K562 (cell line): ENCODE results near the gene AQP11.

Experiments used
- CEBPB ChIP-seq: fragments of 450-650 bp; IDR thresholded peaks from 2 replicates; pipeline ENCODE4 v1.6.1; 2016; ENCODE audit warnings: missing genetic modification characterization, missing compliant biosample characterization
- DNMT1 ChIP-seq: fragments of 450-650 bp; IDR thresholded peaks from 2 replicates; pipeline ENCODE4 v1.6.1; 2016; ENCODE audit warnings: antibody characterized with exemption, mild to moderate bottlenecking
- HIVEP1 ChIP-seq: fragments of 250-450 bp; sonication (Bioruptor Pico); IDR thresholded peaks from 2 replicates; pipeline ENCODE4 v1.4.0; 2020; ENCODE audit warnings: mild to moderate bottlenecking
- NFIX ChIP-seq: fragments of 250-450 bp; sonication (Bioruptor Pico); IDR thresholded peaks from 2 replicates; pipeline ENCODE4 v1.4.0; 2020; ENCODE audit warnings: low read depth, mild to moderate bottlenecking, moderate library complexity
- POLR2AphosphoS5 ChIP-seq: IDR thresholded peaks from 2 replicates; pipeline ENCODE4 v1.6.1; 2011; ENCODE audit warnings: mild to moderate bottlenecking, low read depth, low read length, moderate library complexity; ENCODE audit not compliant: control insufficient read depth, insufficient read depth
- POLR3A ChIP-seq: IDR thresholded peaks from 2 replicates; pipeline ENCODE4 v1.6.1; 2011; ENCODE audit warnings: borderline replicate concordance, mild to moderate bottlenecking, moderate library complexity; ENCODE audit not compliant: insufficient read length, insufficient read depth; ENCODE audit errors: extremely low read depth
- RAD21 ChIP-seq, 2 experiments: fragments of 250-450 bp in 1 of 2; fragments of 450-650 bp in 1 of 2; sonication (Bioruptor Pico) in 1 of 2; formaldehyde crosslinking in 1 of 2; IDR thresholded peaks in 1 of 2; conservative IDR thresholded peaks in 1 of 2; 2 replicates each; pipeline versions ENCODE4 v1.4.0 to v1.8.0; 2020 to 2022; ENCODE audit warnings: mild to moderate bottlenecking in 2 of 2, moderate library complexity in 1 of 2
- RBBP5 ChIP-seq: fragments of 200-600 bp; sonication (generic); IDR thresholded peaks from 2 replicates; pipeline ENCODE4 v1.6.1; 2012; ENCODE audit warnings: borderline replicate concordance, mild to moderate bottlenecking, low read length, control low read depth, inconsistent platforms; ENCODE audit not compliant: insufficient read depth, poor library complexity, severe bottlenecking
- SMARCA5 ChIP-seq: fragments of 450-650 bp; IDR thresholded peaks from 2 replicates; pipeline ENCODE4 v1.6.1; 2016
- SP2 ChIP-seq: IDR thresholded peaks from 2 replicates; pipeline ENCODE4 v1.6.1; 2011; ENCODE audit warnings: mild to moderate bottlenecking, low read depth, low read length, moderate library complexity; ENCODE audit not compliant: poor library complexity, severe bottlenecking; ENCODE audit errors: extremely low read depth
- TARDBP ChIP-seq: fragments of 450-650 bp; IDR thresholded peaks from 2 replicates; pipeline ENCODE4 v1.6.1; 2016
- TBL1XR1 ChIP-seq, 2 experiments: IDR thresholded peaks; 2 replicates each; pipeline ENCODE4 v1.6.1; 2012; ENCODE audit warnings: improper control_type of control experiment in 2 of 2, low read length in 2 of 2, mild to moderate bottlenecking in 1 of 2
- ZBTB33 ChIP-seq: sonication (generic); formaldehyde crosslinking; IDR thresholded peaks from 2 replicates; pipeline ENCODE4 v1.8.1; 2023; ENCODE audit warnings: mild to moderate bottlenecking, missing genetic modification reagents

DNA sequence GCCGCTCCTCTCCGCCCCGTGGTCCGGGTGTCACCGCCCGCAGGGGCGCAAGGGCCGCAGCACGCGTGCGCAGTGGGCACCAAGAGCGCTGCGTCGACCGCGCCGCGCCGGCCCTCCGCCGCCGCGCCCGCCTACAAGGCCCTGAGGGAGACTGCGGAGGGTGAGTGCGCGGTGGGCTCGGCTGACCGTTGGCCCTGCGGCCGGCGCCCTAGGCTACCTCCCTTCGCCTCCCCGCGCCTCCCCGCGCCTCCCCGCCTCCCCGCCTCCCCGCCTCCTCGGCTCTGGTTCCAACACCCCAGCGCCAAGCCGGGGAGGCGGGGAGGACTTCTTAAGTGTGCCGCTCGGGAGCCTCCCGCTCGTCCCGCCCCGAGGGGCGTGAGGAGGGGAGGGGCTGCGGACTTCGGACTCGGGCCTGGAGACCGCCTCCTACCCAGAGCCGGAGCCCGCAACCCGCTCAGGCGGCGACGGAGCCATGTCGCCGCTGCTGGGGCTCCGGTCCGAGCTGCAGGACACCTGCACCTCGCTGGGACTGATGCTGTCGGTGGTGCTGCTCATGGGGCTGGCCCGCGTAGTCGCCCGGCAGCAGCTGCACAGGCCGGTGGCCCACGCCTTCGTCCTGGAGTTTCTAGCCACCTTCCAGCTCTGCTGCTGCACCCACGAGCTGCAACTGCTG is at the start of gene AQP11:
- no peak for TF ChIP-seq POLR3A
- TF ChIP-seq TARDBP: no peak
- peak; percentile 70 for TF ChIP-seq RBBP5
- TF ChIP-seq TBL1XR1 (IDR thresholded peaks at IDR 0.05; ENCODE audit: low read length in 2 of 2): no peak
- no peak for TF ChIP-seq CEBPB (tag)
- TF ChIP-seq RAD21 (CRISPR knock-in tag; conservative IDR thresholded peaks at IDR 0.05 in 1 of 2, IDR thresholded peaks at IDR 0.05 in 1 of 2): no peak
- TF ChIP-seq POLR2AphosphoS5: no peak
- no peak for TF ChIP-seq SMARCA5
- no peak for TF ChIP-seq HIVEP1 (CRISPR knock-in tag)
- TF ChIP-seq NFIX (CRISPR knock-in tag): no peak
- TF ChIP-seq DNMT1: no peak
- TF ChIP-seq ZBTB33 (CRISPR knock-in tag): no peak
- TF ChIP-seq SP2: no peak
